Colonic mucosa (tissue), 4 donors: Measurements from ENCODE around the gene MVK. TPM values are rescaled to one million over a fixed set of nuclear protein-coding genes. Genes with fewer than 3 reads are reported as not detected.

Experiments used
- DNase-seq: peaks from one replicate; pipeline ENCODE4 v3.0.0-alpha.2; 2020
- H3K27ac ChIP-seq: fragments of 200-600 bp; one replicate; pipeline ENCODE4 v1.8.0; 2021
- H3K27me3 ChIP-seq: fragments of 200-600 bp; one replicate; pipeline ENCODE4 v1.8.0; 2021
- H3K36me3 ChIP-seq: fragments of 200-600 bp; one replicate; pipeline ENCODE4 v1.8.0; 2021
- H3K4me1 ChIP-seq: fragments of 200-600 bp; one replicate; pipeline ENCODE4 v1.8.0; 2021; ENCODE audit warnings: mild to moderate bottlenecking
- H3K4me3 ChIP-seq: fragments of 200-600 bp; one replicate; pipeline ENCODE4 v1.8.0; 2021
- H3K9ac ChIP-seq, 2 donors: one replicate each; pipeline ENCODE4 v1.7.0; 2013; ENCODE audit warnings: control low read depth in 2 of 2, low read depth in 2 of 2, low read length in 2 of 2
- H3K9me3 ChIP-seq: fragments of 200-600 bp; one replicate; pipeline ENCODE4 v1.8.0; 2021
- intact Hi-C: fragments of 100-400 bp; cut with DNase I; formaldehyde crosslinking; loops from one replicate; pipeline ENCODE4 v1.14.1; 2022
- total RNA-seq, 2 donors: library from RNA; stranded (reverse); fragmentation: NEBNext Ultra II Directional in 1 of 2; extraction: Animal tissue kit (Norgen Biotek cat#: 25700) in 1 of 2; gene quantifications; one replicate each; pipeline ENCODE4 v1.2.1, GENCODE V29; 2021
- TF ChIP-seq, protein P1 (sequence below): fragments of 200-600 bp; IDR thresholded peaks from one replicate; pipeline ENCODE4 v1.8.0; 2022; ENCODE audit warnings: antibody characterized with exemption, mild to moderate bottlenecking
- donor health status: healthy.
- donor health status: DM: no; HTN: no; CAD: no.
- donor health status: DM: no; HTN: no; CAD: no.

MVK gene
- total RNA-seq, 2 donors from 2014 or later, result 29.6 to 38.9 TPM

DNA sequence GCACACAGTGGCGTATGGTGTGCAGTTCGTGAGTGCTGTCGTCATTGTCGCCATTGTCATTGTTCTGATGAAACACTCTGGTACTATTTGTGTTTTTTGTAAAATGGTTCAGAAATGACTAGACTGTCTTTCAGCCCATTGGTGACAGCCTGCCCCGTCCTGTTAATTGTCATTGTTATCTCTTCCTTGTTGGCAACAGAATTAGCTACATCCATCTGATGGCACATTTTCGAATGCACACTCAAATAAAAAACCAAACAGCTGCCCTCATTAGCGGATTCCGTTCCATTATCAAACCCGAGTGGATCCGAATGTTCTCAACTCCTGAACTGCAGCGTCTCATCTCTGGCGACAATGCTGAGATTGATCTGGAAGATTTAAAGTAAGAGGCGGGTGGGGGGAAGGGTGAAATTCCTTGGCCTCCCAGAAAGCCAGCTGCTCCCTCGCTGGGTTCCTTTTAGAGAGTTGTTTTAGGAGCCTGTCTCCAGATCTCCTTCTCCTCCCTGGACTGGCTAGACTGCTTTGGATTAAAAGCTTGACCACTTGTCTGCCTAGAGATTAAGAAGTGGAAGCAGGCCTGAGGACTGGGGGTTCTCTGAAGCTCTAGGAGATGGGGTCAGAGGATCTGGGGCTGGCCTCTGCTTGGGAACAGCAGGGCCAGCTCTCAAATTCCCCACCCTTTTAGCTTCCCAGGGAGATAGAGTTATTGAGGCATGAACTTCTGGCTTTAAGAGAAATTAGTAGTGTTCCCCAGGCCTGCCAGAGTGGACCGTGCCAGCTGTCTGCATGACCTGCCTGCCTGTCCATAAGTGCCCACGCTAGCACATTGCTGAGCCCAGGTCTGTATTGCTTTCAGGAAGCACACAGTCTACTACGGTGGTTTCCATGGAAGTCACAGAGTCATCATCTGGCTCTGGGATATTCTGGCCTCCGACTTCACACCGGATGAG, 43.6 kb upstream of the MVK start:
- no peaks in the 10 kb centered on the region for H3K4me1 ChIP-seq
- H3K9me3 ChIP-seq, result no peaks in the 10 kb centered on the region
- no peak overlapping the region for H3K27ac ChIP-seq
- H3K4me3 ChIP-seq, result no peak overlapping the region
- no peaks in the 10 kb centered on the region for H3K27me3 ChIP-seq
- DNase-seq, result no peak
- TF ChIP-seq, protein P1, sequence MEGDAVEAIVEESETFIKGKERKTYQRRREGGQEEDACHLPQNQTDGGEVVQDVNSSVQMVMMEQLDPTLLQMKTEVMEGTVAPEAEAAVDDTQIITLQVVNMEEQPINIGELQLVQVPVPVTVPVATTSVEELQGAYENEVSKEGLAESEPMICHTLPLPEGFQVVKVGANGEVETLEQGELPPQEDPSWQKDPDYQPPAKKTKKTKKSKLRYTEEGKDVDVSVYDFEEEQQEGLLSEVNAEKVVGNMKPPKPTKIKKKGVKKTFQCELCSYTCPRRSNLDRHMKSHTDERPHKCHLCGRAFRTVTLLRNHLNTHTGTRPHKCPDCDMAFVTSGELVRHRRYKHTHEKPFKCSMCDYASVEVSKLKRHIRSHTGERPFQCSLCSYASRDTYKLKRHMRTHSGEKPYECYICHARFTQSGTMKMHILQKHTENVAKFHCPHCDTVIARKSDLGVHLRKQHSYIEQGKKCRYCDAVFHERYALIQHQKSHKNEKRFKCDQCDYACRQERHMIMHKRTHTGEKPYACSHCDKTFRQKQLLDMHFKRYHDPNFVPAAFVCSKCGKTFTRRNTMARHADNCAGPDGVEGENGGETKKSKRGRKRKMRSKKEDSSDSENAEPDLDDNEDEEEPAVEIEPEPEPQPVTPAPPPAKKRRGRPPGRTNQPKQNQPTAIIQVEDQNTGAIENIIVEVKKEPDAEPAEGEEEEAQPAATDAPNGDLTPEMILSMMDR, result no peak
- H3K36me3 ChIP-seq, result no peaks in the 10 kb centered on the region
- H3K9ac ChIP-seq, result no peak overlapping the region
- intact Hi-C loops, result no loop called here

DNA sequence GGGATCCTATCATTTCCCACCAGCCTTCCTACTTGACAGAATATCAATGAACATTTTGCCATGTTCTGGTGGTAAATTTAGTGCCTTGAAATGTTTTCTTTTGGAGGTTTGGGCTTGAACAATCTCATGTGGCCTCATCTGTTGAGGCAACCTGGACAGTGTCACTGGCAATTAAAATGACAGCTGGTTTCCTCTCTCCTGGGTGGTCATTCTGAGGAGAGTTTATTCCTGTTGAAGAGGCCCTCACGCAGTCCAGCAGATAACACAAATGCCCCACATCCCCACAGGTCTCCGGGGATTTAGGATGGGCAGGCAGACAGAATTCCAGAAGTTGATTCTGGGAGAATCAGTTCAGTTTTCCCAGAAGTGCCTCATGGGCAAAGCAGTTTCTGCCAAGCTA, 42.2 kb upstream of the MVK start:
- intact Hi-C loops, result no loop called here
- H3K36me3 ChIP-seq, result no peaks in the 10 kb centered on the region

DNA sequence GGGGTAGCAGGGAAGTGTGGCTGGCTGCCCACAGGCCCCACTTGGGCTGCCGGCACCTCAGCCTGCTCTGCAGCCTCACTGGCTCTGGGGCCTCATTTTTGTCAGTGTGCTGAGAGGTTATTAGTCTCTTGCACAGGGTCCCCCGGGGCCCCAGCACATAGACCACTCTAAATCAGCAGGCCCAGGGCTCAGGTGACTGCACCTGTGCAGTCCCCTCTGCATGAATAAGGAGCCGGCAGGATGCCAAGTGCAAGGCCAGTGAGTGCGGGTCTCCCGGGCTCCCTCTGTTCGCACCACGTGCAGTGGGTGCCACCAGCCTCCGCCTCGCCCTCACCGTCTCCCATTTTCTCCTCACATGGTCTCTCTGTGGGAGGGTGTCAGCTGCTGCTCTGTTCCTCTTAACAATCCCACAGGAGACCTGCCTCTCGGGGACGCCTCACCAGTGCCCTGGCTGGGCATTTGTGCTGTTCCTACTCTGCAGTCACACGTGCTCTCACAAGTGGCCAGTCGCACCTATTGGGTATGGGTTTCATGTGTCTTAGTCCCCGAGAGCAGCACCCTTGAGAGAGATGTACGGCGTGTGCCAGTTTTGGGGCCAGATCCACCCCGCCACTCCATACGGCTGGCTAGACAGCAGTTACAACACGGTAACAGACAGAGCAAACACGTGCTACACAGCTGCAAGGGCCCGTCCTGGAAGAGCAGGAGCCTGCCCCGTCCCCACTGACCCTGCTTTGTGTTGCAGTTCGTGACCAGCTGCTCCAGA, 40.7 kb upstream of the MVK start:
- Histone ChIP-seq H3K4me3 (no peak overlapping the region), H3K36me3 (no peaks in the 10 kb centered on the region), H3K9ac (no peak overlapping the region), H3K27me3 (no peaks in the 10 kb centered on the region), H3K4me1 (no peaks in the 10 kb centered on the region), H3K27ac (no peak overlapping the region), H3K9me3 (no peaks in the 10 kb centered on the region)
- intact Hi-C loops, result no loop called here
- no peak for DNase-seq
- TF ChIP-seq, protein P1, result no peak

More for the DNA sequence above, 42.2 kb upstream of the MVK start:
- Histone ChIP-seq H3K27ac (no peak overlapping the region), H3K27me3 (no peaks in the 10 kb centered on the region), H3K4me1 (no peaks in the 10 kb centered on the region), H3K4me3 (no peak overlapping the region), H3K9ac (no peak overlapping the region), H3K9me3 (no peaks in the 10 kb centered on the region)
- DNase-seq, result no peak
- TF ChIP-seq, protein P1, result no peak

DNA sequence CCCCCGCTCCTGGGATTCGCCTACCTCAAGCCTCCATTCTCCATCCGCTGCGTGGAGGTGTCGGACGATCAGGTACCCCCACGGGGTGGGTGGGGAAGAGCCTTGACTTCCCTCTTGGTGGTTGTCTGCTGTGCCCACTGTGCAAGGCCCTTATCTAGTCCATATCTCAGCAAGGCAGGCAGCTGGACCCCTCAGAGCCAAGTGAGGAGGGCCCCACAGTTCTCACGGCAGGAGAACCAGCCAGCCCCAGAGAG, 40.2 kb upstream of the MVK start:
- no peaks in the 10 kb centered on the region for H3K9me3 ChIP-seq
- H3K27ac ChIP-seq, result no peak overlapping the region
- H3K9ac ChIP-seq, result no peak overlapping the region
- no peak for DNase-seq
- TF ChIP-seq, protein P1, result no peak
- no peaks in the 10 kb centered on the region for H3K36me3 ChIP-seq
- H3K4me1 ChIP-seq, result no peaks in the 10 kb centered on the region
- H3K4me3 ChIP-seq, result no peak overlapping the region
- H3K27me3 ChIP-seq, result no peaks in the 10 kb centered on the region
- intact Hi-C loops, result no loop called here

DNA sequence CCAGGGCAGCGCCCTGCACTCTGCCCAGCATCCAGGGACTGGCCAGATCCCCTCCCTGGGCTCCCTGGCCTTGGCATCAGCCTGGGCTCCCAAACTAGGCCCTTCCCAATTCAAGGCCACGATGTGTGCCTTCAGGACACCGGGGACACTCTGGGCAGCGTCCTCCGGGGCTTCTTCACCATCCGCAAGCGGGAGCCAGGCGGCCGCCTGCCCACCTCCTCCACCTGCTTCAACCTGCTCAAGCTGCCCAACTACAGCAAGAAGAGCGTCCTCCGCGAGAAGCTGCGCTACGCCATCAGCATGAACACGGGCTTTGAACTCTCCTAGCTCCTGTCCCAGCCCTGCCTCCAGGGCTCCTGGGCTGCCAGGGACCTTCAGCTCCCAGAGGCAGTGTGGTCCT, 39.1 kb upstream of the MVK start:
- TF ChIP-seq, protein P1, result no peak
- H3K36me3 ChIP-seq, result no peaks in the 10 kb centered on the region

More for the DNA sequence above, 39.1 kb upstream of the MVK start:
- H3K27ac ChIP-seq, result no peak overlapping the region
- DNase-seq, result no peak
- no peaks in the 10 kb centered on the region for H3K9me3 ChIP-seq
- H3K9ac ChIP-seq, result no peak overlapping the region
- H3K4me1 ChIP-seq, result no peaks in the 10 kb centered on the region
- H3K4me3 ChIP-seq, result no peak overlapping the region
- no peaks in the 10 kb centered on the region for H3K27me3 ChIP-seq
- intact Hi-C loops, result no loop called here
